MCF 10A (cell line): ENCODE results near the gene COL6A2. TPM values are rescaled to one million over a fixed set of nuclear protein-coding genes. Genes with fewer than 3 reads are reported as not detected.

Source experiments
- BruUV-seq: library from RNA; stranded (reverse); fragments of 400-500 nt; replicated peaks from 2 replicates; lab custom pipeline; 2021; lab: Mats Ljungman, UMichigan
- CTCF ChIA-PET: fragments of 300-600 bp; sonication (Branson Sonifier 250); formaldehyde crosslinking; extraction: SDS; loops from one replicate; lab custom pipeline; 2021; ENCODE audit warnings: antibody characterized with exemption, inconsistent platforms; lab: Yijun Ruan, JAX
- POLR2A ChIA-PET: fragments of 300-600, 350-650 bp; sonication (Branson Sonifier 250); formaldehyde crosslinking; extraction: SDS; loops from one replicate; lab custom pipeline; 2020; ENCODE audit warnings: antibody characterized with exemption, inconsistent platforms; lab: Yijun Ruan, JAX
- DNase-seq: peaks from one replicate; pipeline ENCODE4 v3.0.0-alpha.2; 2018; ENCODE audit not compliant: unreplicated experiment
- H3K27ac Mint-ChIP-seq: one replicate; pipeline ENCODE4 v1.8.0; 2022; ENCODE audit warnings: mild to moderate bottlenecking, low read depth, mixed read lengths; ENCODE audit not compliant: unreplicated experiment
- H3K27me3 Mint-ChIP-seq: one replicate; pipeline ENCODE4 v1.8.0; 2022; ENCODE audit warnings: mixed read lengths; ENCODE audit not compliant: insufficient read depth, unreplicated experiment
- H3K36me3 Mint-ChIP-seq: one replicate; pipeline ENCODE4 v1.8.0; 2022; ENCODE audit warnings: mild to moderate bottlenecking, moderate library complexity, mixed read lengths; ENCODE audit not compliant: insufficient read depth, unreplicated experiment
- H3K4me1 Mint-ChIP-seq: one replicate; pipeline ENCODE4 v1.8.0; 2022; ENCODE audit warnings: mixed read lengths; ENCODE audit not compliant: insufficient read depth, unreplicated experiment
- H3K4me3 Mint-ChIP-seq: one replicate; pipeline ENCODE4 v1.8.0; 2022; ENCODE audit warnings: mild to moderate bottlenecking, moderate library complexity, mixed read lengths; ENCODE audit not compliant: unreplicated experiment
- H3K9me3 Mint-ChIP-seq: one replicate; pipeline ENCODE4 v1.8.0; 2022; ENCODE audit warnings: mixed read lengths; ENCODE audit not compliant: unreplicated experiment
- CTCF ChIP-seq: fragments of 200-600 bp; IDR thresholded peaks from one replicate; pipeline ENCODE4 v1.8.0; 2022; ENCODE audit warnings: antibody characterized with exemption, mild to moderate bottlenecking; ENCODE audit not compliant: unreplicated experiment
- intact Hi-C: fragments of 100-400 bp; cut with micrococcal nuclease; formaldehyde crosslinking; loops from 2 replicates; pipeline ENCODE4 v1.14.1; 2022
- total RNA-seq: library from RNA; stranded (reverse); gene quantifications from 2 replicates; pipeline ENCODE4 v1.2.3, GENCODE V29; 2022

The COL6A2 gene
- total RNA-seq, 1 experiment from 2014 or later, result 0.61 TPM

GRCh38 chr21:46050668-46051378, 47.1 kb upstream of the COL6A2 start:
- CTCF ChIA-PET, result interaction anchor here (0.6 kb wide), 2 partner anchors 68 to 71 kb away, joined by 3 read pairs; no protein-coding TSS in a partner anchor
- Mint-ChIP-seq H3K4me3 (no peak overlapping the region), H3K27me3 (no peaks in the 10 kb centered on the region), H3K9me3 (peaks cover 12% of the 10 kb centered on the region), H3K36me3 (no peaks in the 10 kb centered on the region), H3K27ac (no peak overlapping the region), H3K4me1 (no peaks in the 10 kb centered on the region)
- BruUV-seq, result no TSS peak
- TF ChIP-seq CTCF, result no peak
- POLR2A ChIA-PET, result no interaction called here
- DNase-seq, result no peak
- intact Hi-C loops, result no loop called here

- peaks cover 12% of the 10 kb centered on the region for H3K9me3 Mint-ChIP-seq
These were observed 46.5 kb upstream of the COL6A2 start for GRCh38 chr21:46051379-46051770.

GRCh38 chr21:46051821-46052675, 45.9 kb upstream of the COL6A2 start:
- H3K4me1 Mint-ChIP-seq, result no peaks in the 10 kb centered on the region
- H3K27me3 Mint-ChIP-seq, result no peaks in the 10 kb centered on the region
- CTCF ChIA-PET, result no interaction called here
- peaks cover 12% of the 10 kb centered on the region for H3K9me3 Mint-ChIP-seq
- DNase-seq, result no peak
- H3K27ac Mint-ChIP-seq, result no peak overlapping the region
- no peak for TF ChIP-seq CTCF
- POLR2A ChIA-PET, result interaction anchor here (0.6 kb wide), 1 partner anchor 91 kb away, joined by 3 read pairs; no protein-coding TSS in a partner anchor
- intact Hi-C loops, result no loop called here
- H3K4me3 Mint-ChIP-seq, result no peak overlapping the region
- no peaks in the 10 kb centered on the region for H3K36me3 Mint-ChIP-seq
- no TSS peak for BruUV-seq

More at GRCh38 chr21:46051379-46051770, 46.5 kb upstream of the COL6A2 start:
- H3K36me3 Mint-ChIP-seq, result no peaks in the 10 kb centered on the region
- ChIA-PET POLR2A (interaction anchor here (0.6 kb wide), 1 partner anchor 91 kb away, joined by 3 read pairs; no protein-coding TSS in a partner anchor), CTCF (interaction anchor here (0.6 kb wide), 1 partner anchor 70 kb away, joined by 3 read pairs; no protein-coding TSS in a partner anchor)
- no TSS peak for BruUV-seq
- intact Hi-C loops, result no loop called here
- H3K4me3 Mint-ChIP-seq, result no peak overlapping the region
- TF ChIP-seq CTCF, result no peak
- H3K27ac Mint-ChIP-seq, result no peak overlapping the region
- no peaks in the 10 kb centered on the region for H3K27me3 Mint-ChIP-seq
- H3K4me1 Mint-ChIP-seq, result no peaks in the 10 kb centered on the region
- DNase-seq, result no peak
